ENCODE measurements around the gene GALNT2. TPM values are rescaled to one million over a fixed set of nuclear protein-coding genes. Genes with fewer than 3 reads are reported as not detected.

Gene GALNT2
- total and polyA plus RNA-seq, 9 of the 15 experiments (the other 6 are each of a cell fraction or from before 2014, with no cell fraction given) = 1.6 to 106 (median 51.9) TPM

GRCh38 chr1:230069796-230070195, 2.8 kb downstream of the GALNT2 start (continued):
- peak; percentile 11; the same call in 1 of the 2 replicates for TF ChIP-seq HMBOX1 (IDR thresholded peaks at IDR 0.05)
- TF ChIP-seq FOXK2 (conservative IDR thresholded peaks at IDR 0.05 in 1 of 2, IDR thresholded peaks at IDR 0.05 in 1 of 2; ENCODE audit: low read depth in 2 of 2) = no peak
- TF ChIP-seq CHCHD3 (CRISPR knock-in tag; IDR thresholded peaks at IDR 0.05) = no peak
- TF ChIP-seq KLF16 (IDR thresholded peaks at IDR 0.05) = no peak
- TF ChIP-seq, protein P1, sequence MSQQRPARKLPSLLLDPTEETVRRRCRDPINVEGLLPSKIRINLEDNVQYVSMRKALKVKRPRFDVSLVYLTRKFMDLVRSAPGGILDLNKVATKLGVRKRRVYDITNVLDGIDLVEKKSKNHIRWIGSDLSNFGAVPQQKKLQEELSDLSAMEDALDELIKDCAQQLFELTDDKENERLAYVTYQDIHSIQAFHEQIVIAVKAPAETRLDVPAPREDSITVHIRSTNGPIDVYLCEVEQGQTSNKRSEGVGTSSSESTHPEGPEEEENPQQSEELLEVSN (IDR thresholded peaks at IDR 0.05; ENCODE audit: borderline replicate concordance in 1 of 2, extremely low read depth in 1 of 2, insufficient read depth in 1 of 2, insufficient read length in 1 of 2, low read depth in 1 of 2, low read length in 1 of 2, poor library complexity in 1 of 2, severe bottlenecking in 1 of 2) = no peak
- TF ChIP-seq ZNF589 (CRISPR knock-in tag; IDR thresholded peaks at IDR 0.05; ENCODE audit: low read depth) = no peak

Data from K562 (cell line).